Glomerular visceral epithelial cell (primary cell): Measurements from ENCODE around the gene PKD1L1.
A peak's percentile ranks its signal among the peaks of the same experiment; 100 is the strongest.
"Not testable (repeated sequence)": the region's sequence is repeated elsewhere in the genome, so short reads cannot be mapped to it uniquely, and the experiment has no call there.

Experiments
- DNase-seq: peaks from one replicate; pipeline ENCODE4 v3.0.0-alpha.2; 2016; ENCODE audit errors: extremely low spot score

Gene PKD1L1

GRCh38 chr7:47956220-47956619, 8.0 kb upstream of the PKD1L1 start:
- DNase-seq: no peak

DNA sequence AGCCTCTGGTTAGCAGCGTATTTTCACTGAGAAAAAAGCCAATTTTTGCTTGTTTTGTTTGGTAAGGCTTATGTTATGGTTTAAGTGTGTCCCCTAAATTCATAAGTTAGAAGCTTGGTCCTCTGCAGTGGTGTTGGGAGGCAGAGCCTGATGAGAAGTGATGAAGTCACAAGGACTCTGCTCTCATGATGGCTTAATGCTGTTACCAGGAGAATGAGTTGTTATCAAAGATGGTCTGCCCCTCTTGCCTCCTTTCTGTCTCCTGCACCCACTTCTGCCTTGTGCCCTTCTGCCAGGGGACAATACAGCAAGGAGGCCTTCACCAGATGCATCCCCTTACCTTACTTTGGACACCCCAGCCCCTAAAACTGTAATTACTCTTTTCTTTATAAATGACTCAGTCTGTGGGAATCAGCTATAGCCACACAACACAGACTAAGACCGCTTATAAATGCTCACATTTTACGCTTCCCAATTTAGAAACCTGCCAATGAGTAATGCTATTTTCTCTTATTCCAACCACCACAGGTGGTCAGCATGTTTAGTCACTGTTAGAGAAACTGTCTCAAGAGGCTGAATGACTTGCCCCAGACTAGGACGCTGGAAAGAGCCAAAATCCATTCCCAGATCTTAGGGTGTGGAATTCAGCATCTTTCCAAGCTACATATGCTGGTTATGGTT, 6.1 kb upstream of the PKD1L1 start:
- peak; percentile 28 for DNase-seq

DNA sequence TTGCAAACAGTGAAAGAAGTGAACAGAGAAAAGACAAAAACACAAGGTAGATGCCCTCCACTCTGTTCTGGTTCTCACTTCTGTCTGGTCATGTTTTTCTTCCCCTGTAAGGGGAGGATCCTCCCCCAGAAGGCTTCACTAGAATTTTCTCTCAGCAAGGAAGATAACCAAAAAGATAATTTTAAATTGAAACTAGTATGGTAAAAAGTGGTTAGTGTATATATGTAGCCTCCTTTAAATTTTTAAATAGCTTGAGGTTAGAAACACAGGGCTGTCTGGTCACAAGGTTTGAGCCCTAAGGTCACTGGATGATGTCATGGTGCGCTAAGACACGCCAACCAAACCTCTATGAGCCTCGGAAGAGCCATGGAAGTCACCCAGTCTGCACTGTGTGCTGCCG, 5.6 kb upstream of the PKD1L1 start:
- no peak for DNase-seq

- no peak for DNase-seq
Measured at GRCh38 chr7:47952224-47952623, 4.0 kb upstream of the PKD1L1 start.

GRCh38 chr7:47951374-47951773, 3.1 kb upstream of the PKD1L1 start:
- no peak for DNase-seq

- DNase-seq: no peak
Measured at GRCh38 chr7:47950714-47951113, 2.4 kb upstream of the PKD1L1 start.

DNA sequence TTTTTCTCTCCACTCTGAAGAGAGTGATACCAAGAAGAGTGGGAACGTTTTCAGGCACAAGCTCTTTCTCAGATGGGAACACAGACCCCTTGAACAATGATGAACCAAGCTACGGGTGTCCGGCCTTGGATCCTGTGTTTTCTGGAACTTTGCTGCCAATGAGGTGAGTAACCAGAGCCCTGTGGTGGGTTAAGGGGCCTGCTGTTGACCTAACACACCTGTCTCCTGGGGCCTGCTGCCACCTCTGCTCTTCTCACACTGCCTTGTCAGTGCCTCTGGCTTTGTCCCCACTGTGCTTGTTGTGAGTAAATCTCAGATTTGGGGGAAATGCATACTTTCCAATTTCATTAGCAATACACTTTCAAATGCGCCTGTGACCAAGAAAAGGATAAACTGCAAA, 1.4 kb upstream of the PKD1L1 start:
- no peak for DNase-seq

DNA sequence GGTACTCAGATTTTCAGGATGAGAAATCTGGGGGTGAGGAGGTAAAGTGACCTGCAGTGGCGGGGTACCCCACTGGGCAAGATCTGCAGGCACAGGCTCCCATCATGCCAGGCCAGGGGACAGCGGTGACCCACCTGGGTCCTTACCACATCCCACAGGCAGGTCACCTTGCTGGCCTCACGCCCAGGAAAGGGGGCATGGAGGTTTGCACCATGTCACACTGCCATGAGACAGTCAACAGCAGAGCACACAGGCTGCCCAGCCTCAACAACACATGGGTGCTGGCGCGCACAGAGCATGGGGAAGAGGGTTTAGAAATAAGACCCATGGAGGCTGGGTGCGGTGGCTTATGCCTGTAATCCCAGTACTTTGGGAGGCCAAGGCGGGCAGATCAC, 914 bp downstream of the PKD1L1 start:
- DNase-seq: no peak

DNA sequence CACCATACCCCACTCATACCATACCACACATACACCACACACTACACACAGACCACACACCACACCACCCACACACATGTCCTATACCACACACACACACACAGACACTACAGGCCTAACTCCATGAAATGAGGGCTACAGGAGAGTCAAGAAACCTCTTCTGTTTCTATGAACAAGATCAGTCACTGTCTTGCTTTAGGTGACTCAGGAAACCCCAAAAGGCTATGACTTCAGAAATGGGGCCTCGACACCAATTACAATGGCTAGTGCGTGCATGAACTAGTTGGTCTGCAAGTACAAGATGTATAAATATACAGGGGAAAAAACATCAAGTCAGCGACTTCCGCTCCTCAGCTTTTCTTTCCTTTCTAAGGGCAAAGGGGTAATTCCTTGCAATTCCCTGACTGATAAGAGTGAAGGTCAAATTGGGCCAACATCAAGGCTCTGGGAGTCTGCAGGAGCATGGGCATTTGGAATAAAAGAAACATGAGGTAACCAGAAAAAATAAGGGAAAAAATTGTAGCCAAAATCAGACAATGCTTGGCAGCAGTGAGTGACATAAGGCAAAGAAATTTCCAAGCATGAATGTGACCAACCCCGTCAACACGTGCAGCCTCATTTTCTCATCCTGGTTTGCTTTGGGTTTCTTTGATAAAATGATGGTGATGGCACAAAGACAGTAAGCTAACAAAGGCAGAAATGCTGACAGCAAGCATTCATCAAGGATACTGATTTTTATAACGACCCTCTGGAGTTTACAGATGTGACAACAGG, 1.5 kb downstream of the PKD1L1 start:
- DNase-seq: no peak

- DNase-seq: peak; percentile 57
Measured at GRCh38 chr7:47945261-47946015, 2.8 kb downstream of the PKD1L1 start.

DNA sequence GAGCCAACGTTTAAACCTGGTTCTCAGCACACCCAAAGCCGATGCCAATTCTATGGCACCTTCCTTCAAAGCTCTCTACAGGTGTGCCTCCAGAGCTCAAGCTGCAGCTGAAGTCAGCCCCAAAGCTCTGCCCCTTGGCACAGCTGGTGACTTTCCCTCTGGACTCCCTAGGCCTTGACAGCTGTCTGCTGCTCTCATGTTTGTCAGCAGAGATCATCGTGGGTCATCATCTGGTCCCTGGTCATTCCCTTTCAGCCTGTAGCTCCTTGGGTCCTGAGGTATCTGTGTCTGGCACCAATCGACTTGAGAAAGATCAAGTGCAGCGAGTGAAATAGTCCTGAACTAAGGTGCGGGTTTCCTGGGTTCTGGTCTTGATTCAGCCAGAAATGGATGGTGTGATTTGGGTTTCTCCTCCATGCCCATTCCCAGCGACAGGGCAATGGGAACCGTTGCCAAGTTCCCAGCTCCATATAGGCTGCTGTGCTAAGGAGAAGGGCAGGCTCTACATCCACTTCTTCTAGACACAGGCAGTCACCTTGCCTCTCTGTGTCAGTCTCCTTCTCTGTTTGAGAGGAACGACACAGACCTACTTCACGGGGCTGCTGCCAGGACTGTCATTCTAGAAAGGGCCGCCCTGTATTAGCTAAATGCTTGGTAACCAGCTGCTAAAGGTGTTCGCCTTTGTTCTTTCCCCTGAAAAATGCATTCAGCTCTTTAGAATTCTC, 3.6 kb downstream of the PKD1L1 start:
- no peak for DNase-seq

- DNase-seq: no peak
Measured at GRCh38 chr7:47943676-47944474, 4.4 kb downstream of the PKD1L1 start.

DNA sequence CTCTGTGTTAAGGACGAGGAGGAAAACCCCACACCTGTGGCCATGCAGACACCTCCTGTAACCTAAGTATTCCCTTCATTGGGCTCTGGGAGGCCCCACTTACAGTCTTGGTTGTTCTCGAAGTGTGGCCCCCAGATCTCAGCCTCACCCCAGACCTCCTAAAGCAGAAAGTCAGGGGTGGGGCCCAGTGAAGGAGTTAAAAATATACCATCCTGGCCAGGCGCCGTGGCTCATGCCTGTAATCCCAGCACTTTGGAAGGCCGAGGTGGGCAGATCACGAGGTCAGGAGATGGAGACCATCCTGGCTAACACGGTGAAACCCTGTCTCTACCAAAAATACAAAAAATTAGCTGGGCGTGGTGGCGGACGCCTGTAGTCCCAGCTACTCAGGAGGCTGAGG, 5.6 kb downstream of the PKD1L1 start:
- DNase-seq: not testable (repeated sequence)

GRCh38 chr7:47942132-47942531, 6.1 kb downstream of the PKD1L1 start:
- DNase-seq: no peak

DNA sequence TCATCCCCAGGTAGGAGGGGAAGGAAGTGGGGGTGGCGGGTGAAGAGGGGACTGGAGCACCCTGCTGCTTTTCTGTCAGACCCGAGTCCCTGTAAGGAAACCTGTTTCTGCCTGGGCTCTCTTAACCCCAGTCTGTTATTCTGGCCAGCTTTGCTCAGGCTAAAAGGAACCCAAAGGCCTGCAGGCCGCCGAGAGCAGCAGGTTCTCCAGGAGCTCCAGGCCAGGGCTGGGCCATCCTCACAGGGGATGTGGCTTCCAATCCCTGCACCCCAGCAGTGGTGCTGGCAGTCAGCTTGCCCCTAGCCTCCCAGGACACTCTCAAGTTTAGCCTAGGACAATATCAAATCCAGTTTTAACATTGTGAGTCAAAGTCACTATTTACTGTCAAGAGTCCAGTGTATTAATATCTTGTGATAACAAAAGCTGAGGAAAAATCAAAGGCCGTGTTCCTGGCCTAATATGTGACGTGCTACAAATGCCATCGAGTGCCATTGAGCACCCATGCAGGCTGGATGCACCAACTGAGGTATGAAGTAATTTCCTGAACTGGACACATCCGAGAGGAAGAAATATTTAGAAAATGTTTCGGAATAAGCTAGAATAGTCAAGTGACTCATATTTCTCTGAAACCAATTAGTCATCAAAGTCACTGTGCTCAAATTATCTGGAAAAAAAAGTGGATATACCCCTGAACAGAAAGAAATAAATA, 7.0 kb downstream of the PKD1L1 start:
- DNase-seq: peak; percentile 52

- no peak for DNase-seq
Measured at GRCh38 chr7:47940088-47941013, 7.9 kb downstream of the PKD1L1 start.

DNA sequence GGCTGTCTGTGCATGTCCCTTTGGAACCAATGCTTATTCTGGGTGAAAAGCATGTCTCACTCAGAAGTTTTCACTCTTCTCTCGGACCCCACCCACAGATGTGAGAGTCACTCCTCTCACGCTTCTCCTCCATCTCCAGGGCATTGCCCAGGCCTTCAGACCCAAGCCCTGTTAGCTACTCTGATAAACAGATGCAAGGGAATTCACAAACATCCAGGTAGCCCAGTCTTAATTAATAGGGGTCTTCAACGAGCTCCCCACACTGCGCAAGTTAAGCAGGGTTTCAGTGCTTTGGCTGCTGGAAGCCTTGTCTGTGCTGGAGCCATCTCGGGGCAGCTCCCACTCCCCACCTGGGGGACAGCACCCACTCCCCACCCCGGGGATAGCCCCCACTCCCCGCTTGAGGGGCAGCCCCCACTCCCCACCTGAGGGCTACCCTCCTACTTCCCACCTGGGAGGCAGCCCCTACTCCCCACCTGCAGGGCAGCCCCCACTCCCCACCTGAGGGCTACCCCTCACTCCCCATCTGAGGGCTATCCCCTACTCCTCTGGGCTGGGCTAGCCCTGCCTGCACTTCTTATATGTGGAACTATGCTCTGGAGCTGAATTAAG, 8.7 kb downstream of the PKD1L1 start:
- DNase-seq: no peak

- no peak for DNase-seq
Measured at GRCh38 chr7:47938574-47939165, 9.6 kb downstream of the PKD1L1 start.
